H9 (cell line): ENCODE data around the gene MYMK. TPM values are rescaled to one million over a fixed set of nuclear protein-coding genes. Genes with fewer than 3 reads are reported as not detected.

ENCODE experiments used
- DNase-seq: peaks from one replicate; pipeline ENCODE4 v3.0.0-alpha.2; 2017
- H2AFZ ChIP-seq: one replicate; pipeline ENCODE4 v1.6.1; 2013; ENCODE audit warnings: mild to moderate bottlenecking, low read length, control low read depth, moderate library complexity
- H2AK5ac ChIP-seq: 2 replicates; pipeline ENCODE4 v1.6.1; 2013; ENCODE audit warnings: low read length, control low read depth, mixed read lengths; ENCODE audit not compliant: insufficient read length
- H2BK120ac ChIP-seq: one replicate; pipeline ENCODE4 v1.6.1; 2013; ENCODE audit warnings: low read depth, mild to moderate bottlenecking, low read length, control low read depth, inconsistent platforms; ENCODE audit not compliant: poor library complexity, severe bottlenecking
- H2BK12ac ChIP-seq: 2 replicates; pipeline ENCODE4 v1.6.1; 2013; ENCODE audit warnings: low read length, control low read depth, mixed read lengths, low read depth; ENCODE audit not compliant: insufficient read length
- H2BK15ac ChIP-seq: 2 replicates; pipeline ENCODE4 v1.6.1; 2013; ENCODE audit warnings: low read depth, low read length, control low read depth
- H2BK20ac ChIP-seq: one replicate; pipeline ENCODE4 v1.6.1; 2013; ENCODE audit warnings: low read depth, mild to moderate bottlenecking, low read length, control low read depth, inconsistent platforms; ENCODE audit not compliant: poor library complexity, severe bottlenecking
- H2BK5ac ChIP-seq: 2 replicates; pipeline ENCODE4 v1.6.1; 2013; ENCODE audit warnings: low read length, control low read depth, mixed read lengths; ENCODE audit not compliant: insufficient read length
- H3K14ac ChIP-seq: 2 replicates; pipeline ENCODE4 v1.6.1; 2013; ENCODE audit warnings: low read length, control low read depth; ENCODE audit not compliant: insufficient read depth
- H3K18ac ChIP-seq: 2 replicates; pipeline ENCODE4 v1.6.1; 2013; ENCODE audit warnings: low read depth, mild to moderate bottlenecking, mixed read lengths, low read length, control low read depth; ENCODE audit not compliant: insufficient read length
- H3K23ac ChIP-seq: 2 replicates; pipeline ENCODE4 v1.6.1; 2013; ENCODE audit warnings: low read length, control low read depth, mixed read lengths, low read depth; ENCODE audit not compliant: insufficient read length
- H3K23me2 ChIP-seq: 2 replicates; pipeline ENCODE4 v1.6.1; 2013; ENCODE audit warnings: low read depth, mild to moderate bottlenecking, mixed read lengths, low read length, control low read depth; ENCODE audit not compliant: insufficient read length, poor library complexity, severe bottlenecking
- H3K27ac ChIP-seq: 2 replicates; pipeline ENCODE4 v1.5.1; 2013; ENCODE audit warnings: low read length, control low read depth, mixed read lengths, low read depth; ENCODE audit not compliant: insufficient read length
- H3K27me3 ChIP-seq: 2 replicates; pipeline ENCODE4 v1.6.1; 2013; ENCODE audit warnings: low read length, control low read depth, inconsistent platforms; ENCODE audit not compliant: insufficient read depth
- H3K4ac ChIP-seq: 2 replicates; pipeline ENCODE4 v1.6.1; 2013; ENCODE audit warnings: low read depth, mild to moderate bottlenecking, control low read depth, inconsistent platforms, low read length, moderate library complexity
- H3K4me1 ChIP-seq: 2 replicates; pipeline ENCODE4 v1.6.1; 2013; ENCODE audit warnings: low read length, control low read depth, inconsistent platforms; ENCODE audit not compliant: insufficient read depth
- H3K4me2 ChIP-seq: 2 replicates; pipeline ENCODE4 v1.6.1; 2013; ENCODE audit warnings: low read length, control low read depth, mixed read lengths; ENCODE audit not compliant: insufficient read length, insufficient read depth
- H3K56ac ChIP-seq: 2 replicates; pipeline ENCODE4 v1.6.1; 2013; ENCODE audit warnings: low read depth, mild to moderate bottlenecking, mixed read lengths, low read length, control low read depth; ENCODE audit not compliant: insufficient read length
- H3K79me1 ChIP-seq: 2 replicates; pipeline ENCODE4 v1.6.1; 2013; ENCODE audit warnings: low read depth, mild to moderate bottlenecking, moderate library complexity, low read length, control low read depth, inconsistent platforms; ENCODE audit not compliant: insufficient read depth, poor library complexity, severe bottlenecking
- H3K79me2 ChIP-seq: 2 replicates; pipeline ENCODE4 v1.6.1; 2013; ENCODE audit warnings: low read length, control low read depth, inconsistent platforms; ENCODE audit not compliant: insufficient read depth
- H3K9ac ChIP-seq: 2 replicates; pipeline ENCODE4 v1.6.1; 2013; ENCODE audit warnings: low read length, control low read depth, mixed read lengths; ENCODE audit not compliant: insufficient read length; ENCODE audit errors: extremely low read depth
- H3K9me3 ChIP-seq: one replicate; pipeline ENCODE4 v1.6.1; 2013; ENCODE audit warnings: low read depth, low read length, inconsistent platforms; ENCODE audit not compliant: control insufficient read depth
- H3T11ph ChIP-seq: one replicate; pipeline ENCODE4 v1.6.1; 2013; ENCODE audit warnings: mild to moderate bottlenecking, low read length, control low read depth, inconsistent platforms
- H4K20me1 ChIP-seq: one replicate; pipeline ENCODE4 v1.6.1; 2013; ENCODE audit not compliant: control insufficient read depth, insufficient read length, insufficient read depth
- H4K5ac ChIP-seq: 2 replicates; pipeline ENCODE4 v1.6.1; 2013; ENCODE audit warnings: low read depth, mild to moderate bottlenecking, mixed read lengths, low read length, control low read depth; ENCODE audit not compliant: insufficient read length
- H4K8ac ChIP-seq: replicated peaks from 2 replicates; pipeline ENCODE4 v1.6.1; 2013; ENCODE audit warnings: low read length, control low read depth, mixed read lengths, low read depth; ENCODE audit not compliant: insufficient read length
- H4K91ac ChIP-seq: 2 replicates; pipeline ENCODE4 v1.6.1; 2013; ENCODE audit warnings: low read depth, mild to moderate bottlenecking, moderate library complexity, mixed read lengths, low read length, control low read depth; ENCODE audit not compliant: insufficient read length
- H3K27ac Mint-ChIP-seq, 3 experiments: 2 replicates in 2 of 3; 3 replicates in 1 of 3; pipeline ENCODE4 v1.8.0; 2020 to 2021; ENCODE audit warnings: mixed read lengths in 3 of 3, mild to moderate bottlenecking in 1 of 3, moderate library complexity in 1 of 3
- H3K27me3 Mint-ChIP-seq: 2 replicates; pipeline ENCODE4 v1.8.0; 2021; ENCODE audit warnings: low read depth, mild to moderate bottlenecking, moderate library complexity, mixed read lengths
- H3K36me3 Mint-ChIP-seq, 3 experiments: 2 replicates in 2 of 3; 3 replicates in 1 of 3; pipeline ENCODE4 v1.8.0; 2020 to 2021; ENCODE audit warnings: low read depth in 3 of 3, mixed read lengths in 3 of 3; ENCODE audit not compliant: insufficient read depth in 1 of 3
- H3K4me1 Mint-ChIP-seq, 2 experiments: 2 replicates each; pipeline ENCODE4 v1.8.0; 2020; ENCODE audit warnings: mixed read lengths in 2 of 2
- H3K4me3 Mint-ChIP-seq, 2 experiments: 2 replicates in 1 of 2; 3 replicates in 1 of 2; pipeline ENCODE4 v1.8.0; 2020 to 2021; ENCODE audit warnings: mild to moderate bottlenecking in 2 of 2, mixed read lengths in 2 of 2, moderate library complexity in 1 of 2
- H3K9me3 Mint-ChIP-seq, 2 experiments: 2 replicates in 1 of 2; 3 replicates in 1 of 2; pipeline ENCODE4 v1.8.0; 2020; ENCODE audit warnings: mild to moderate bottlenecking in 2 of 2, mixed read lengths in 2 of 2, moderate library complexity in 1 of 2
- WGBS: extraction: QIAGEN DNeasy Blood & Tissue Kit; methylation state at CpG from one replicate; pipeline ENCODE4 v1.1.7; 2013; ENCODE audit warnings: missing lambda C conversion rate, low lambda C conversion rate, mixed read lengths; ENCODE audit not compliant: insufficient read length; ENCODE audit errors: extremely low coverage; 5-methylcytosine and 5-hydroxymethylcytosine counted together
- total RNA-seq: library from RNA; stranded (reverse); gene quantifications from 2 replicates; pipeline ENCODE4 v1.2.1, GENCODE V29; 2021
- TF ChIP-seq, protein P1 (sequence below): fragments of 200-600 bp; sonication (generic); conservative IDR thresholded peaks from 3 replicates; pipeline ENCODE4 v1.8.0; 2021; ENCODE audit warnings: antibody characterized with exemption, mild to moderate bottlenecking

The MYMK gene
- total RNA-seq, 1 experiment from 2014 or later: not detected

GRCh38 chr9:133532937-133533668, 8.3 kb upstream of the MYMK start:
- no peak overlapping the region for H4K5ac ChIP-seq
- H3K27me3 ChIP-seq: no peaks in the 10 kb centered on the region; the same call in 1 of the 2 replicates
- Mint-ChIP-seq H3K9me3 (no peaks in the 10 kb centered on the region), H3K36me3 (no peaks in the 10 kb centered on the region; a peak in 1 of 7 replicates), H3K27ac (no peak overlapping the region), H3K4me3 (peak overlapping the region in 1 of 2 experiments; percentile 55; a peak in 2 of 5 replicates), H3K4me1 (peaks cover 12 to 38% of the 10 kb centered on the region in 2 experiments), H3K27me3 (peaks cover 23% of the 10 kb centered on the region)
- H3K9me3 ChIP-seq: no peaks in the 10 kb centered on the region
- H2BK120ac ChIP-seq: no peak overlapping the region
- peaks cover 9% of the 10 kb centered on the region for H3K23me2 ChIP-seq
- WGBS: no CpG with 5 or more reads among the region's 20 CpGs
- H3K4me1 ChIP-seq: no peaks in the 10 kb centered on the region; the same call in 1 of the 2 replicates
- H3K9ac ChIP-seq: no peak overlapping the region
- TF ChIP-seq, protein P1, sequence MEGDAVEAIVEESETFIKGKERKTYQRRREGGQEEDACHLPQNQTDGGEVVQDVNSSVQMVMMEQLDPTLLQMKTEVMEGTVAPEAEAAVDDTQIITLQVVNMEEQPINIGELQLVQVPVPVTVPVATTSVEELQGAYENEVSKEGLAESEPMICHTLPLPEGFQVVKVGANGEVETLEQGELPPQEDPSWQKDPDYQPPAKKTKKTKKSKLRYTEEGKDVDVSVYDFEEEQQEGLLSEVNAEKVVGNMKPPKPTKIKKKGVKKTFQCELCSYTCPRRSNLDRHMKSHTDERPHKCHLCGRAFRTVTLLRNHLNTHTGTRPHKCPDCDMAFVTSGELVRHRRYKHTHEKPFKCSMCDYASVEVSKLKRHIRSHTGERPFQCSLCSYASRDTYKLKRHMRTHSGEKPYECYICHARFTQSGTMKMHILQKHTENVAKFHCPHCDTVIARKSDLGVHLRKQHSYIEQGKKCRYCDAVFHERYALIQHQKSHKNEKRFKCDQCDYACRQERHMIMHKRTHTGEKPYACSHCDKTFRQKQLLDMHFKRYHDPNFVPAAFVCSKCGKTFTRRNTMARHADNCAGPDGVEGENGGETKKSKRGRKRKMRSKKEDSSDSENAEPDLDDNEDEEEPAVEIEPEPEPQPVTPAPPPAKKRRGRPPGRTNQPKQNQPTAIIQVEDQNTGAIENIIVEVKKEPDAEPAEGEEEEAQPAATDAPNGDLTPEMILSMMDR: peak; percentile 65
- H3K4ac ChIP-seq: no peak overlapping the region
- no peaks in the 10 kb centered on the region for H3K79me2 ChIP-seq
- H3K4me2 ChIP-seq: no peak overlapping the region
- no peak overlapping the region for H2BK5ac ChIP-seq
- peak; percentile 84 for DNase-seq
- no peak overlapping the region for H2BK12ac ChIP-seq
- no peak overlapping the region for H4K91ac ChIP-seq
- H3T11ph ChIP-seq: no peak overlapping the region
- H2BK15ac ChIP-seq: no peak overlapping the region
- H3K18ac ChIP-seq: no peak overlapping the region
- no peak overlapping the region for H3K23ac ChIP-seq
- no peak overlapping the region for H2BK20ac ChIP-seq
- H3K14ac ChIP-seq: no peak overlapping the region; the same call in 1 of the 2 replicates
- H4K20me1 ChIP-seq: no peaks in the 10 kb centered on the region
- no peak overlapping the region for H3K56ac ChIP-seq
- H3K79me1 ChIP-seq: no peaks in the 10 kb centered on the region
- H2AFZ ChIP-seq: no peak overlapping the region
- H4K8ac ChIP-seq: no peak overlapping the region
- H3K27ac ChIP-seq: no peak overlapping the region
- H2AK5ac ChIP-seq: no peak overlapping the region
